H9 (cell line): Measurements from ENCODE around the gene CDC25B. TPM values are rescaled to one million over a fixed set of nuclear protein-coding genes. Genes with fewer than 3 reads are reported as not detected.

Experiments used
- DNase-seq: peaks from one replicate; pipeline ENCODE4 v3.0.0-alpha.2; 2017
- H2AFZ ChIP-seq: one replicate; pipeline ENCODE4 v1.6.1; 2013; ENCODE audit warnings: mild to moderate bottlenecking, low read length, control low read depth, moderate library complexity
- H2AK5ac ChIP-seq: 2 replicates; pipeline ENCODE4 v1.6.1; 2013; ENCODE audit warnings: low read length, control low read depth, mixed read lengths; ENCODE audit not compliant: insufficient read length
- H2BK120ac ChIP-seq: one replicate; pipeline ENCODE4 v1.6.1; 2013; ENCODE audit warnings: low read depth, mild to moderate bottlenecking, low read length, control low read depth, inconsistent platforms; ENCODE audit not compliant: poor library complexity, severe bottlenecking
- H2BK12ac ChIP-seq: 2 replicates; pipeline ENCODE4 v1.6.1; 2013; ENCODE audit warnings: low read length, control low read depth, mixed read lengths, low read depth; ENCODE audit not compliant: insufficient read length
- H2BK15ac ChIP-seq: 2 replicates; pipeline ENCODE4 v1.6.1; 2013; ENCODE audit warnings: low read depth, low read length, control low read depth
- H2BK20ac ChIP-seq: one replicate; pipeline ENCODE4 v1.6.1; 2013; ENCODE audit warnings: low read depth, mild to moderate bottlenecking, low read length, control low read depth, inconsistent platforms; ENCODE audit not compliant: poor library complexity, severe bottlenecking
- H2BK5ac ChIP-seq: 2 replicates; pipeline ENCODE4 v1.6.1; 2013; ENCODE audit warnings: low read length, control low read depth, mixed read lengths; ENCODE audit not compliant: insufficient read length
- H3K14ac ChIP-seq: 2 replicates; pipeline ENCODE4 v1.6.1; 2013; ENCODE audit warnings: low read length, control low read depth; ENCODE audit not compliant: insufficient read depth
- H3K18ac ChIP-seq: 2 replicates; pipeline ENCODE4 v1.6.1; 2013; ENCODE audit warnings: low read depth, mild to moderate bottlenecking, mixed read lengths, low read length, control low read depth; ENCODE audit not compliant: insufficient read length
- H3K23ac ChIP-seq: 2 replicates; pipeline ENCODE4 v1.6.1; 2013; ENCODE audit warnings: low read length, control low read depth, mixed read lengths, low read depth; ENCODE audit not compliant: insufficient read length
- H3K23me2 ChIP-seq: 2 replicates; pipeline ENCODE4 v1.6.1; 2013; ENCODE audit warnings: low read depth, mild to moderate bottlenecking, mixed read lengths, low read length, control low read depth; ENCODE audit not compliant: insufficient read length, poor library complexity, severe bottlenecking
- H3K27ac ChIP-seq: 2 replicates; pipeline ENCODE4 v1.5.1; 2013; ENCODE audit warnings: low read length, control low read depth, mixed read lengths, low read depth; ENCODE audit not compliant: insufficient read length
- H3K27me3 ChIP-seq: 2 replicates; pipeline ENCODE4 v1.6.1; 2013; ENCODE audit warnings: low read length, control low read depth, inconsistent platforms; ENCODE audit not compliant: insufficient read depth
- H3K4ac ChIP-seq: 2 replicates; pipeline ENCODE4 v1.6.1; 2013; ENCODE audit warnings: low read depth, mild to moderate bottlenecking, control low read depth, inconsistent platforms, low read length, moderate library complexity
- H3K4me1 ChIP-seq: 2 replicates; pipeline ENCODE4 v1.6.1; 2013; ENCODE audit warnings: low read length, control low read depth, inconsistent platforms; ENCODE audit not compliant: insufficient read depth
- H3K4me2 ChIP-seq: 2 replicates; pipeline ENCODE4 v1.6.1; 2013; ENCODE audit warnings: low read length, control low read depth, mixed read lengths; ENCODE audit not compliant: insufficient read length, insufficient read depth
- H3K56ac ChIP-seq: 2 replicates; pipeline ENCODE4 v1.6.1; 2013; ENCODE audit warnings: low read depth, mild to moderate bottlenecking, mixed read lengths, low read length, control low read depth; ENCODE audit not compliant: insufficient read length
- H3K79me1 ChIP-seq: 2 replicates; pipeline ENCODE4 v1.6.1; 2013; ENCODE audit warnings: low read depth, mild to moderate bottlenecking, moderate library complexity, low read length, control low read depth, inconsistent platforms; ENCODE audit not compliant: insufficient read depth, poor library complexity, severe bottlenecking
- H3K79me2 ChIP-seq: 2 replicates; pipeline ENCODE4 v1.6.1; 2013; ENCODE audit warnings: low read length, control low read depth, inconsistent platforms; ENCODE audit not compliant: insufficient read depth
- H3K9ac ChIP-seq: 2 replicates; pipeline ENCODE4 v1.6.1; 2013; ENCODE audit warnings: low read length, control low read depth, mixed read lengths; ENCODE audit not compliant: insufficient read length; ENCODE audit errors: extremely low read depth
- H3K9me3 ChIP-seq: one replicate; pipeline ENCODE4 v1.6.1; 2013; ENCODE audit warnings: low read depth, low read length, inconsistent platforms; ENCODE audit not compliant: control insufficient read depth
- H3T11ph ChIP-seq: one replicate; pipeline ENCODE4 v1.6.1; 2013; ENCODE audit warnings: mild to moderate bottlenecking, low read length, control low read depth, inconsistent platforms
- H4K20me1 ChIP-seq: one replicate; pipeline ENCODE4 v1.6.1; 2013; ENCODE audit not compliant: control insufficient read depth, insufficient read length, insufficient read depth
- H4K5ac ChIP-seq: 2 replicates; pipeline ENCODE4 v1.6.1; 2013; ENCODE audit warnings: low read depth, mild to moderate bottlenecking, mixed read lengths, low read length, control low read depth; ENCODE audit not compliant: insufficient read length
- H4K8ac ChIP-seq: replicated peaks from 2 replicates; pipeline ENCODE4 v1.6.1; 2013; ENCODE audit warnings: low read length, control low read depth, mixed read lengths, low read depth; ENCODE audit not compliant: insufficient read length
- H4K91ac ChIP-seq: 2 replicates; pipeline ENCODE4 v1.6.1; 2013; ENCODE audit warnings: low read depth, mild to moderate bottlenecking, moderate library complexity, mixed read lengths, low read length, control low read depth; ENCODE audit not compliant: insufficient read length
- H3K27ac Mint-ChIP-seq, 3 experiments: 2 replicates in 2 of 3; 3 replicates in 1 of 3; pipeline ENCODE4 v1.8.0; 2020 to 2021; ENCODE audit warnings: mixed read lengths in 3 of 3, mild to moderate bottlenecking in 1 of 3, moderate library complexity in 1 of 3
- H3K27me3 Mint-ChIP-seq: 2 replicates; pipeline ENCODE4 v1.8.0; 2021; ENCODE audit warnings: low read depth, mild to moderate bottlenecking, moderate library complexity, mixed read lengths
- H3K36me3 Mint-ChIP-seq, 3 experiments: 2 replicates in 2 of 3; 3 replicates in 1 of 3; pipeline ENCODE4 v1.8.0; 2020 to 2021; ENCODE audit warnings: low read depth in 3 of 3, mixed read lengths in 3 of 3; ENCODE audit not compliant: insufficient read depth in 1 of 3
- H3K4me1 Mint-ChIP-seq, 2 experiments: 2 replicates each; pipeline ENCODE4 v1.8.0; 2020; ENCODE audit warnings: mixed read lengths in 2 of 2
- H3K4me3 Mint-ChIP-seq, 2 experiments: 2 replicates in 1 of 2; 3 replicates in 1 of 2; pipeline ENCODE4 v1.8.0; 2020 to 2021; ENCODE audit warnings: mild to moderate bottlenecking in 2 of 2, mixed read lengths in 2 of 2, moderate library complexity in 1 of 2
- H3K9me3 Mint-ChIP-seq, 2 experiments: 2 replicates in 1 of 2; 3 replicates in 1 of 2; pipeline ENCODE4 v1.8.0; 2020; ENCODE audit warnings: mild to moderate bottlenecking in 2 of 2, mixed read lengths in 2 of 2, moderate library complexity in 1 of 2
- CTCF ChIP-seq: fragments of 200-600 bp; sonication (generic); conservative IDR thresholded peaks from 3 replicates; pipeline ENCODE4 v1.8.0; 2021; ENCODE audit warnings: antibody characterized with exemption, mild to moderate bottlenecking
- WGBS: extraction: QIAGEN DNeasy Blood & Tissue Kit; methylation state at CpG from one replicate; pipeline ENCODE4 v1.1.7; 2013; ENCODE audit warnings: missing lambda C conversion rate, low lambda C conversion rate, mixed read lengths; ENCODE audit not compliant: insufficient read length; ENCODE audit errors: extremely low coverage; 5-methylcytosine and 5-hydroxymethylcytosine counted together
- total RNA-seq: library from RNA; stranded (reverse); gene quantifications from 2 replicates; pipeline ENCODE4 v1.2.1, GENCODE V29; 2021

The CDC25B gene
- total RNA-seq, 1 experiment from 2014 or later, result 24.0 TPM

- H3K4me3 Mint-ChIP-seq, result no peak overlapping the region
- H3K36me3 Mint-ChIP-seq, result no peaks in the 10 kb centered on the region; a peak in 1 of 7 replicates
- no peak overlapping the region for H4K91ac ChIP-seq
- no peak for DNase-seq
- H3T11ph ChIP-seq, result no peak overlapping the region
- H3K18ac ChIP-seq, result no peak overlapping the region
- WGBS, result no CpG with 5 or more reads among the region's 12 CpGs
- H2AFZ ChIP-seq, result no peak overlapping the region
- H3K4me2 ChIP-seq, result no peak overlapping the region
- H3K9me3 Mint-ChIP-seq, result no peaks in the 10 kb centered on the region
- H4K20me1 ChIP-seq, result no peaks in the 10 kb centered on the region
- no peak overlapping the region for H4K8ac ChIP-seq
- H2BK15ac ChIP-seq, result no peak overlapping the region
- H3K23ac ChIP-seq, result no peak overlapping the region
- H2AK5ac ChIP-seq, result no peak overlapping the region
- H2BK5ac ChIP-seq, result no peak overlapping the region
- no peak overlapping the region for H4K5ac ChIP-seq
- H3K4me1 Mint-ChIP-seq, result peaks cover 15 to 24% of the 10 kb centered on the region in 2 experiments
- H3K9ac ChIP-seq, result no peak overlapping the region
- no peaks in the 10 kb centered on the region for H3K79me1 ChIP-seq
- no peak overlapping the region for H3K14ac ChIP-seq
- H3K27ac Mint-ChIP-seq, result no peak overlapping the region
- H3K23me2 ChIP-seq, result no peaks in the 10 kb centered on the region
- H2BK120ac ChIP-seq, result no peak overlapping the region
- no peak overlapping the region for H2BK12ac ChIP-seq
- H3K4me1 ChIP-seq, result no peaks in the 10 kb centered on the region; the same call in 1 of the 2 replicates
- TF ChIP-seq CTCF, result no peak
- no peak overlapping the region for H2BK20ac ChIP-seq
- H3K27ac ChIP-seq, result no peak overlapping the region
- H3K56ac ChIP-seq, result no peak overlapping the region
- no peaks in the 10 kb centered on the region for H3K27me3 ChIP-seq
- H3K27me3 Mint-ChIP-seq, result peaks cover 4% of the 10 kb centered on the region
- H3K4ac ChIP-seq, result no peak overlapping the region
- no peaks in the 10 kb centered on the region for H3K79me2 ChIP-seq
- no peaks in the 10 kb centered on the region for H3K9me3 ChIP-seq
Measured at GRCh38 chr20:3813848-3814581, 17.9 kb downstream of the CDC25B start.
